ENCODE results near the gene CYP19A1. TPM values are rescaled to one million over a fixed set of nuclear protein-coding genes. Genes with fewer than 3 reads are reported as not detected.

Gene CYP19A1
- total RNA-seq, 2 donors from 2014 or later: not detected

- TF ChIP-seq CTCF (IDR thresholded peaks at IDR 0.05): no peak
- H3K36me3 ChIP-seq: no peaks in the 10 kb centered on the region
- H3K4me3 ChIP-seq: no peak overlapping the region
- no peaks in the 10 kb centered on the region for H3K4me1 ChIP-seq
- H3K27ac ChIP-seq: no peak overlapping the region
- no peak overlapping the region for H3K9ac ChIP-seq (ENCODE audit: low read depth in 2 of 2, low read length in 2 of 2)
- no peaks in the 10 kb centered on the region for H3K27me3 ChIP-seq
- H3K9me3 ChIP-seq: no peaks in the 10 kb centered on the region
- intact Hi-C loops (cut with DNase I): no loop called here
- DNase-seq: no peak
Measured at GRCh38 chr15:51198701-51199232, 139.6 kb downstream of the CYP19A1 start.

DNA sequence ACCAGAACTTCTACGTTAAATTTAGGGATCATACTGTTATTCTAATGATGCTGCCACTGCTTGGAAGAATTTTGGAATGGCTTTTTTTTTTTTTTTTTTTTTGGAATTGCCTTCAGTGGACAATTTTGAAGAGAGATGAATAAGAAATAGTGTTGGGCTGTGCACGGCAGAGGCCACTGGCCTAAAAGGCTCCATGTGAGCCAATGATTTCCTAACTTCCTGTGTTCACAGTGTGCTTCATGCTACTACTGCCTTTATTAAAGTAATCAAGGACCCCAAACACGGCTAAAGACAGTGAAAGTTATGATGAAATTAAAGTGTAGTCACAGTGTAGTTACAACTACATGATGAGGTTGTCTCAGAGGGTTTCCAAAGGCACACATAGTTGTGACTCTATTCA, 142.9 kb downstream of the CYP19A1 start:
- TF ChIP-seq CTCF (IDR thresholded peaks at IDR 0.05): no peak
- no peaks in the 10 kb centered on the region for H3K27me3 ChIP-seq
- H3K27ac ChIP-seq: no peak overlapping the region
- no peaks in the 10 kb centered on the region for H3K36me3 ChIP-seq
- H3K4me3 ChIP-seq: no peak overlapping the region
- no peaks in the 10 kb centered on the region for H3K9me3 ChIP-seq
- no peak for DNase-seq
- no peak overlapping the region for H3K9ac ChIP-seq (ENCODE audit: low read depth in 2 of 2, low read length in 2 of 2)
- intact Hi-C loops (cut with DNase I): no loop called here
- no peaks in the 10 kb centered on the region for H3K4me1 ChIP-seq

GRCh38 chr15:51193979-51194378, 144.4 kb downstream of the CYP19A1 start:
- Histone ChIP-seq H3K4me1 (no peaks in the 10 kb centered on the region), H3K27me3 (no peaks in the 10 kb centered on the region), H3K27ac (no peak overlapping the region), H3K9ac (ENCODE audit: low read depth in 2 of 2, low read length in 2 of 2) (no peak overlapping the region), H3K4me3 (no peak overlapping the region), H3K36me3 (no peaks in the 10 kb centered on the region), H3K9me3 (no peaks in the 10 kb centered on the region)
- DNase-seq: no peak
- no peak for TF ChIP-seq CTCF (IDR thresholded peaks at IDR 0.05)
- intact Hi-C loops (cut with DNase I): no loop called here

- no peaks in the 10 kb centered on the region for H3K4me1 ChIP-seq
- H3K9ac ChIP-seq (ENCODE audit: low read depth in 2 of 2, low read length in 2 of 2): no peak overlapping the region
- TF ChIP-seq CTCF (IDR thresholded peaks at IDR 0.05): no peak
- intact Hi-C loops (cut with DNase I): no loop called here
- H3K36me3 ChIP-seq: no peaks in the 10 kb centered on the region
- no peak overlapping the region for H3K27ac ChIP-seq
- DNase-seq: no peak
- H3K9me3 ChIP-seq: no peaks in the 10 kb centered on the region
- no peak overlapping the region for H3K4me3 ChIP-seq
- no peaks in the 10 kb centered on the region for H3K27me3 ChIP-seq
Measured at GRCh38 chr15:51193526-51193925, 144.9 kb downstream of the CYP19A1 start.

DNA sequence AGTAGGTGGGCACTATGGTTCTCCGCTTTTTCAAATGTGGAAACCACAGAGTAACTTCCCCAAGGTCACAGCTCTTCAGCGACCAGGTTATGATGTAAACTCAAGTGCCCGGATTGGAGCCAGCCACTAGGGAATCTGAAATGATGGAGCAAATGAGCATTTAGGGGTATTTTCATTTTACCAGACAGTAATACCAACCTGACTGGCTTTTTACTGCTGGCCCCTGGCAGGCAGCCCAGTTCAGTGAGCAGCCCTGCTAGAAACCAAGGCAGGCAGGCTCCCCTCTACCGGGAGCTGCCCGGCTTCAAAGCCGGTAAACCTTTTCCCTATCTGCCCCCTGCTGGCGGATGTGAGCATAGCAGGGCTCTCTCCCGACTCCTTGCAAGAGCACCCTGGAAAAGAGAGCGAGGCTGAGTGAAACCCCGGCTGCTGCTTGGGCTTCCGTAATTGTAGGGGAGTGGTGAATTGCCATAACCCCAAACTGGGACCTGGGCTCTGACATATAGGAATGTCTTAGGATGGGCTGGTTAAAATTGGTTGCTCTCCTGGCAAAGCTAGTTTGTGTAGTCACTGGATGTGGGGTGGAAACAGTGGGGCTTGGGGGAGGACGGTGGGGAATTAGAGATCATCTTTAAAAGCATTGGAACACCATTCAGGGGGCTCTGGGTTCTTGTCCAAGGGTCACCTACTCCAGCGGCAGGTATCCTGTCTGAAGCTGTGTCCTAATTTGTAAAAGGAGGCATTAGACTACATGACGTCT, 145.7 kb downstream of the CYP19A1 start:
- peak overlapping the region in 1 of 2 donors; percentile 26 for H3K9ac ChIP-seq (ENCODE audit: low read depth in 2 of 2, low read length in 2 of 2)
- no peak overlapping the region for H3K4me3 ChIP-seq
- no peak overlapping the region for H3K27ac ChIP-seq
- peak; percentile 95 for DNase-seq
- no peaks in the 10 kb centered on the region for H3K27me3 ChIP-seq
- no peaks in the 10 kb centered on the region for H3K4me1 ChIP-seq
- peak; percentile 96 for TF ChIP-seq CTCF (IDR thresholded peaks at IDR 0.05)
- H3K9me3 ChIP-seq: no peaks in the 10 kb centered on the region
- intact Hi-C loops (cut with DNase I): loop anchor here (1.0 kb wide), 1 partner anchor 28 kb away; no protein-coding TSS in a partner anchor
- H3K36me3 ChIP-seq: no peaks in the 10 kb centered on the region
